Hepatocyte (in vitro differentiated cells): Measurements from ENCODE around the gene RAB3GAP1. TPM values are rescaled to one million over a fixed set of nuclear protein-coding genes. Genes with fewer than 3 reads are reported as not detected.

Experiments
- DNase-seq: peaks from one replicate; pipeline ENCODE4 v3.0.0-alpha.2; 2016; ENCODE audit warnings: low spot score
- H2AFZ ChIP-seq: fragments of 200-600 bp; sonication (generic); 2 replicates; pipeline ENCODE4 v1.6.0; 2016; ENCODE audit warnings: antibody characterized with exemption, mild to moderate bottlenecking
- H3K27ac ChIP-seq: fragments of 200-600 bp; sonication (generic); 2 replicates; pipeline ENCODE4 v1.5.1; 2016; ENCODE audit warnings: mild to moderate bottlenecking
- H3K27me3 ChIP-seq: fragments of 200-600 bp; sonication (generic); 2 replicates; pipeline ENCODE4 v1.6.1; 2016
- H3K36me3 ChIP-seq: fragments of 200-600 bp; sonication (generic); replicated peaks from 2 replicates; pipeline ENCODE4 v1.5.1; 2016; ENCODE audit warnings: low read depth; ENCODE audit not compliant: insufficient read depth
- H3K4me1 ChIP-seq: fragments of 200-600 bp; sonication (generic); 2 replicates; pipeline ENCODE4 v1.5.1; 2016; ENCODE audit warnings: mild to moderate bottlenecking, moderate library complexity; ENCODE audit not compliant: insufficient read depth
- H3K4me2 ChIP-seq: fragments of 200-600 bp; sonication (generic); 2 replicates; pipeline ENCODE4 v1.6.0; 2016
- H3K4me3 ChIP-seq: fragments of 200-600 bp; sonication (generic); 2 replicates; pipeline ENCODE4 v1.5.1; 2016; ENCODE audit warnings: mild to moderate bottlenecking
- H3K79me2 ChIP-seq: fragments of 200-600 bp; sonication (generic); 2 replicates; pipeline ENCODE4 v1.6.0; 2017; ENCODE audit warnings: mild to moderate bottlenecking
- H3K9me2 ChIP-seq: fragments of 200-600 bp; sonication (generic); replicated peaks from 2 replicates; pipeline ENCODE4 v1.6.0; 2017; ENCODE audit warnings: mild to moderate bottlenecking; ENCODE audit not compliant: insufficient read depth
- H3K9me3 ChIP-seq: fragments of 200-600 bp; sonication (generic); 2 replicates; pipeline ENCODE4 v1.5.1; 2016; ENCODE audit warnings: low read depth, mild to moderate bottlenecking
- H4K20me1 ChIP-seq: fragments of 200-600 bp; sonication (generic); 2 replicates; pipeline ENCODE4 v1.6.0; 2016; ENCODE audit warnings: mild to moderate bottlenecking; ENCODE audit not compliant: insufficient read depth, poor library complexity, severe bottlenecking
- EZH2 ChIP-seq: fragments of 200-600 bp; sonication (generic); IDR thresholded peaks from 2 replicates; pipeline ENCODE4 v1.6.1; 2016; ENCODE audit warnings: antibody characterized with exemption, mild to moderate bottlenecking, borderline replicate concordance
- EZH2phosphoT487 ChIP-seq: fragments of 200-600 bp; sonication (generic); IDR thresholded peaks from one replicate; pipeline ENCODE4 v1.6.1; 2018; ENCODE audit warnings: antibody characterized with exemption, mild to moderate bottlenecking, low read depth, moderate library complexity; ENCODE audit not compliant: unreplicated experiment, severe bottlenecking
- WGBS: methylation state at CpG from one replicate; pipeline ENCODE4 v1.1.6; 2016; ENCODE audit warnings: low lambda C conversion rate; ENCODE audit errors: missing lambda C conversion rate; 5-methylcytosine and 5-hydroxymethylcytosine counted together
- polyA plus RNA-seq: library from polyadenylated mRNA; unstranded; fragments of >200 nt; fragmentation: Nextera tagmentation; extraction: Ambion mirVana; gene quantifications from 2 replicates; pipeline ENCODE4 v1.2.1, GENCODE V29; 2016
- total RNA-seq: library from RNA; depleted of rRNA; stranded (reverse); fragments of >200 nt; gene quantifications from 2 replicates; pipeline ENCODE4 v1.2.3, GENCODE V29; 2014
- TF ChIP-seq, protein P1 (sequence below): fragments of 200-600 bp; sonication (generic); IDR thresholded peaks from 2 replicates; pipeline ENCODE4 v1.5.1; 2016; ENCODE audit warnings: antibody characterized with exemption, mild to moderate bottlenecking; ENCODE audit not compliant: poor library complexity

RAB3GAP1 gene
- total and polyA plus RNA-seq, 2 experiments from 2014 or later = 17.7 to 62.5 TPM

DNA sequence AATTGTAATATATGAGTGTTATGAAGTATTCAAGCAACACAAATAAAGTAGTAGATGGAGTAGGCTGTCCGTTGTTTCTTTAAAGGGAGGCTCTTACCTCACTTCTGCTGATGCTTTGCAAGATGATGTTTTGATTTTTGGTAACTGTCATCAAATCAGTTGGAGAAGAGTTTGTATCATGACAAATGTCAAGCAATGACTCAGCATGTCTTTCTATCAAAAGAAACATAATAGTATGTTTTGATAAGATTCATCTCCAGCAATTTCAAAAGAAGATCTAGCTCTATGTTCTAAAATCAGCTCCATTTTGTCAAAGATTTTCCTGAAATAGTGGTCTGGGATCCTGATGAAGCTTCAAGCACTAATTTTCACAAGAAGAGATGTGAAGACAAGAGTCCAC is 30.5 kb upstream of the RAB3GAP1 start:
- no peaks in the 10 kb centered on the region for H3K27me3 ChIP-seq
- no peak overlapping the region for H2AFZ ChIP-seq
- H4K20me1 ChIP-seq = no peaks in the 10 kb centered on the region
- no peak overlapping the region for H3K4me2 ChIP-seq
- no peaks in the 10 kb centered on the region for H3K79me2 ChIP-seq
- DNase-seq = no peak
- no peaks in the 10 kb centered on the region for H3K4me1 ChIP-seq
- no peaks in the 10 kb centered on the region for H3K9me3 ChIP-seq
- 100% methylated on average over 1 of the region's 1 CpG for WGBS
- no peak for TF ChIP-seq EZH2
- no peak for TF ChIP-seq EZH2phosphoT487
- TF ChIP-seq, protein P1, sequence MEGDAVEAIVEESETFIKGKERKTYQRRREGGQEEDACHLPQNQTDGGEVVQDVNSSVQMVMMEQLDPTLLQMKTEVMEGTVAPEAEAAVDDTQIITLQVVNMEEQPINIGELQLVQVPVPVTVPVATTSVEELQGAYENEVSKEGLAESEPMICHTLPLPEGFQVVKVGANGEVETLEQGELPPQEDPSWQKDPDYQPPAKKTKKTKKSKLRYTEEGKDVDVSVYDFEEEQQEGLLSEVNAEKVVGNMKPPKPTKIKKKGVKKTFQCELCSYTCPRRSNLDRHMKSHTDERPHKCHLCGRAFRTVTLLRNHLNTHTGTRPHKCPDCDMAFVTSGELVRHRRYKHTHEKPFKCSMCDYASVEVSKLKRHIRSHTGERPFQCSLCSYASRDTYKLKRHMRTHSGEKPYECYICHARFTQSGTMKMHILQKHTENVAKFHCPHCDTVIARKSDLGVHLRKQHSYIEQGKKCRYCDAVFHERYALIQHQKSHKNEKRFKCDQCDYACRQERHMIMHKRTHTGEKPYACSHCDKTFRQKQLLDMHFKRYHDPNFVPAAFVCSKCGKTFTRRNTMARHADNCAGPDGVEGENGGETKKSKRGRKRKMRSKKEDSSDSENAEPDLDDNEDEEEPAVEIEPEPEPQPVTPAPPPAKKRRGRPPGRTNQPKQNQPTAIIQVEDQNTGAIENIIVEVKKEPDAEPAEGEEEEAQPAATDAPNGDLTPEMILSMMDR = no peak
- no peak overlapping the region for H3K4me3 ChIP-seq
- H3K36me3 ChIP-seq = no peaks in the 10 kb centered on the region
- no peaks in the 10 kb centered on the region for H3K9me2 ChIP-seq
- no peak overlapping the region for H3K27ac ChIP-seq

- H2AFZ ChIP-seq = no peak overlapping the region
- WGBS = 85% methylated on average over 10 of the region's 10 CpGs
Observed at GRCh38 chr2:135022952-135023880, 28.9 kb upstream of the RAB3GAP1 start.

DNA sequence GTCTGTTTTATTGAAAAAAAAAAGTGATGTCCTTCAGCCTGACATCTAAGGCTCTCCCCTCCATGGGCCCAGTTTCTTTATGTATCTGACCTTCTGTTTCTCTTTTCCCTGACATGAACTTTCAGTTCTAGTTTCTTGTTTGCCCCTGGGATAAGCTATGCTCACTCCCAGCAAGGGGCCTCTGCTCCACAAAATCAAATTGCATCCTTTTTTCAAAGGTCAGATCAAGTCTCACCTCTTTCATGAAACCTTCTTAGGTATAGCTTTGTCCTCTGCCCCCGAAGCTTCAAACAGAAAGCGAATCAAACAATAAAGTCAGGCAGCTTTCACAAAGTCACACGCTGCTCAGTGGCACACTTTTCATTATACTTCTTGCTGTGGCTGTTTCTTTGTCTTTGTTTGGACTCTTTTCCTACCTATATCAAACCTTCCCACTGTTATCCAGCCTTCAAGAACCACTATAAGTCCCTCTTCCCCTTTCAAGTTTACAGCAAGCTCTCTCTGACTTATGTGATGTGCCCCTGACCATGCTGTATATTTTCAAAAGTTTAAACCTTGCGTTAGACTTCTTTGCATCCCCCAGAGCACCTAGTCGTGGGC is 28.1 kb upstream of the RAB3GAP1 start:
- DNase-seq = no peak
- H3K4me2 ChIP-seq = no peak overlapping the region
- no peaks in the 10 kb centered on the region for H3K9me2 ChIP-seq
- H3K27me3 ChIP-seq = no peaks in the 10 kb centered on the region
- no peak overlapping the region for H2AFZ ChIP-seq
- no peaks in the 10 kb centered on the region for H4K20me1 ChIP-seq
- WGBS = 94% methylated on average over 5 of the region's 5 CpGs
- TF ChIP-seq EZH2 = no peak
- TF ChIP-seq, protein P1 = no peak
- TF ChIP-seq EZH2phosphoT487 = no peak
- H3K27ac ChIP-seq = no peak overlapping the region
- H3K4me1 ChIP-seq = no peaks in the 10 kb centered on the region
- no peaks in the 10 kb centered on the region for H3K79me2 ChIP-seq
- no peak overlapping the region for H3K4me3 ChIP-seq
- H3K36me3 ChIP-seq = no peaks in the 10 kb centered on the region
- no peaks in the 10 kb centered on the region for H3K9me3 ChIP-seq

More at GRCh38 chr2:135022952-135023880, 28.9 kb upstream of the RAB3GAP1 start:
- H3K36me3 ChIP-seq = no peaks in the 10 kb centered on the region
- H3K79me2 ChIP-seq = no peaks in the 10 kb centered on the region
- no peaks in the 10 kb centered on the region for H3K27me3 ChIP-seq
- H3K4me2 ChIP-seq = no peak overlapping the region
- no peak overlapping the region for H3K4me3 ChIP-seq
- no peak for TF ChIP-seq EZH2
- TF ChIP-seq, protein P1 = no peak
- no peak for DNase-seq
- H3K4me1 ChIP-seq = no peaks in the 10 kb centered on the region
- no peaks in the 10 kb centered on the region for H4K20me1 ChIP-seq
- no peaks in the 10 kb centered on the region for H3K9me2 ChIP-seq
- H3K27ac ChIP-seq = no peak overlapping the region
- H3K9me3 ChIP-seq = no peaks in the 10 kb centered on the region
